GM12878 (cell line): ENCODE data around the gene POLN. TPM values are rescaled to one million over a fixed set of nuclear protein-coding genes. Genes with fewer than 3 reads are reported as not detected.

ENCODE experiments used
- BACH1 ChIP-seq: fragments of 450-650 bp; IDR thresholded peaks from 2 replicates; pipeline ENCODE4 v1.6.1; 2017; ENCODE audit warnings: mild to moderate bottlenecking, borderline replicate concordance
- BHLHE40 ChIP-seq, 2 experiments: fragments of 450-650 bp in 1 of 2; IDR thresholded peaks; 2 replicates each; pipeline ENCODE4 v1.6.1; 2011 to 2017; ENCODE audit warnings: low read depth in 2 of 2, borderline replicate concordance in 1 of 2, improper control_type of control experiment in 1 of 2, low read length in 1 of 2, mild to moderate bottlenecking in 1 of 2
- CBFB ChIP-seq: IDR thresholded peaks from 2 replicates; pipeline ENCODE4 v1.6.1; 2016; ENCODE audit warnings: antibody characterized with exemption, low read depth
- CBX3 ChIP-seq: fragments of 200-600 bp; sonication (generic); IDR thresholded peaks from 2 replicates; pipeline ENCODE4 v1.6.1; 2016; ENCODE audit warnings: low read depth, borderline replicate concordance
- FOXM1 ChIP-seq: IDR thresholded peaks from 2 replicates; pipeline ENCODE4 v1.6.1; 2012; ENCODE audit warnings: low read depth, mild to moderate bottlenecking, inconsistent platforms, low read length, moderate library complexity
- KLF5 ChIP-seq: fragments of 450-650 bp; IDR thresholded peaks from 2 replicates; pipeline ENCODE4 v1.6.1; 2014; ENCODE audit warnings: mild to moderate bottlenecking; ENCODE audit not compliant: partially characterized antibody
- NFXL1 ChIP-seq: fragments of 450-650 bp; IDR thresholded peaks from 2 replicates; pipeline ENCODE4 v1.6.1; 2017; ENCODE audit warnings: antibody characterized with exemption, mild to moderate bottlenecking, borderline replicate concordance
- NRF1 ChIP-seq: conservative IDR thresholded peaks from 2 replicates; pipeline ENCODE4 v1.6.1; 2011; ENCODE audit warnings: mild to moderate bottlenecking, low read depth, low read length, improper control_type of control experiment
- POLR2AphosphoS5 ChIP-seq: IDR thresholded peaks from 2 replicates; pipeline ENCODE4 v1.6.1; 2011; ENCODE audit warnings: mild to moderate bottlenecking, low read length, inconsistent platforms
- SMARCA5 ChIP-seq: fragments of 450-650 bp; IDR thresholded peaks from 2 replicates; pipeline ENCODE4 v1.6.1; 2017; ENCODE audit warnings: mild to moderate bottlenecking
- SRF ChIP-seq, 2 experiments: IDR thresholded peaks; 2 replicates each; pipeline ENCODE4 v1.6.1; 2011; ENCODE audit warnings: low read depth in 2 of 2, low read length in 2 of 2, mild to moderate bottlenecking in 1 of 2, moderate library complexity in 1 of 2
- STAT3 ChIP-seq: IDR thresholded peaks from 2 replicates; pipeline ENCODE4 v1.6.1; 2011; ENCODE audit warnings: low read depth, low read length, improper control_type of control experiment
- WRNIP1 ChIP-seq: IDR thresholded peaks from 2 replicates; pipeline ENCODE4 v1.6.1; 2011; ENCODE audit warnings: low read depth, low read length, improper control_type of control experiment, borderline replicate concordance
- ZBED1 ChIP-seq: IDR thresholded peaks from 2 replicates; pipeline ENCODE4 v1.6.1; 2016; ENCODE audit warnings: borderline replicate concordance
- ZNF207 ChIP-seq: fragments of 450-650 bp; IDR thresholded peaks from 2 replicates; pipeline ENCODE4 v1.6.1; 2014; ENCODE audit warnings: antibody characterized with exemption, mild to moderate bottlenecking, borderline replicate concordance
- ZNF217 ChIP-seq: fragments of 450-650 bp; IDR thresholded peaks from 2 replicates; pipeline ENCODE4 v1.6.1; 2017; ENCODE audit warnings: antibody characterized with exemption, mild to moderate bottlenecking
- ZNF274 ChIP-seq: IDR thresholded peaks from one replicate; pipeline ENCODE4 v1.8.0; 2011; ENCODE audit not compliant: insufficient read length, insufficient read depth
- ZNF622 ChIP-seq: fragments of 450-650 bp; IDR thresholded peaks from 2 replicates; pipeline ENCODE4 v1.6.1; 2017; ENCODE audit warnings: mild to moderate bottlenecking, inconsistent platforms
- polyA plus RNA-seq, 11 experiments: library from polyadenylated mRNA; depleted of rRNA in 4 of 11; unstranded in 6 of 11; stranded (reverse) in 5 of 11; fragments of >200 nt; fragmentation: Nextera tagmentation in 4 of 11; fragmentation: Illumina TruSeq in 1 of 11; extraction: Ambion mirVana in 4 of 11; extraction: Trizol in 1 of 11; gene quantifications; 1 replicate in 1 of 11; 2 replicates in 10 of 11; pipeline versions ENCODE4 v1.2.1 to v1.2.3, GENCODE V29; 2011 to 2016; ENCODE audit warnings: inconsistent platforms in 2 of 11, missing spikeins in 2 of 11, low read depth in 1 of 11
- total RNA-seq, 4 experiments: library from RNA; depleted of rRNA in 3 of 4; stranded (reverse); fragments of >200 nt in 3 of 4; fragmentation: Illumina TruSeq in 1 of 4; extraction: Trizol in 1 of 4; gene quantifications; 2 replicates each; pipeline versions ENCODE4 v1.2.1 to v1.2.3, GENCODE V29; 2013 to 2021
- TF ChIP-seq, protein P1 (sequence below): IDR thresholded peaks from 2 replicates; pipeline ENCODE4 v1.6.1; 2012; ENCODE audit warnings: low read depth, low read length, improper control_type of control experiment
- TF ChIP-seq, protein P2 (sequence below): IDR thresholded peaks from 2 replicates; pipeline ENCODE4 v1.6.1; 2011; ENCODE audit warnings: borderline replicate concordance, low read depth, mild to moderate bottlenecking, moderate library complexity, mixed read lengths, low read length; ENCODE audit not compliant: insufficient read depth; ENCODE audit errors: extremely low read length
- TF ChIP-seq, protein P3 (sequence below): fragments of 450-650 bp; IDR thresholded peaks from 2 replicates; pipeline ENCODE4 v1.6.1; 2016; ENCODE audit warnings: mild to moderate bottlenecking
- TF ChIP-seq, protein P4 (sequence below): IDR thresholded peaks from 2 replicates; pipeline ENCODE4 v1.6.1; 2012; ENCODE audit warnings: low read depth, low read length, improper control_type of control experiment
- TF ChIP-seq, protein P5 (sequence below): fragments of 450-650 bp; IDR thresholded peaks from 2 replicates; pipeline ENCODE4 v1.6.1; 2017; ENCODE audit warnings: mild to moderate bottlenecking

Gene POLN
- total and polyA plus RNA-seq, 10 of the 15 experiments (the other 5 are each of a cell fraction or from before 2014, with no cell fraction given), result 0.09 to 2.0 (median 0.95) TPM; not detected in 1

DNA sequence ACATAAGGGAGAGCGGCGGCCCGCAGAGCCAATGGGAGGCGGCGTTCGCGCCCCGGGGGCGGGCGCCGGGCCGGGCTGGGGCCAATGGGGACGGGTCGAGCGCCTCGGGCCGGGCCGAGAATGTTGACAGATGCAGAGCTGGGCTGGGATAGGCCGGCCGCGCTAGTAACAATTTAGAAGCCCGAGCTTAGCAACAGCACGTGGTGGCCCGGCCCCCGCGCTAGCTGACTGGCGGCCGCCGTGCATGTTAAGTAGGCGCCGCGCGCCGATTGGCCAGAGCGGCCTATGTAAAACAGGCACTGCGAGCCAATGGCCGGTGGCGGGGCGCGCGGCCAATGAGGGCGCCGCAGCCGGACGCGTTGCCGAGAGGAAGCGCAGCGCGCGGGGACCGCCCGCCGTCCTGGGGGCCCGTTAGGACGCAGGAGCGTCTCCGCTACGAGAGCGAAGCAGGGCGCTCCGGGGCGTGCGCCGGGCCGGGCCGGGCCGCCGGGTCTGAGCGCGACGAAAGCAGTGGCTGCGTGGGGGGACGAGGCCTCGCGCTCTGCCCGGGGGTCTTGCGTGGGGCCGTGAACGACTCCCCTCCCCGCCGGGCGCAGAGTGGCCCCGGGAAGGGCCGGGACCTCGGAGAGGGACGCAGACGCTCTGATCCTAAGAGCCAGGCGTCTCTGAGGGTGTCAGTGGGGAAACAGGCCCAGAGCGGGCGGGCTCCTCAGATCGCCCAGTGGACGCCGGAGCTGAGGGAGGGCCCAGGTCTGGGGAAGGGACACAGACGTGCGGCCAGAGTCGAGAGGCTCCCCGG lies 20.4 kb upstream of the POLN start (continued):
- no peak for TF ChIP-seq FOXM1
- TF ChIP-seq NRF1, result 0 out of 2 replicates have a peak, but pooled peaks have one; percentile 7
- peak; percentile 26; the same call in 1 of the 2 replicates for TF ChIP-seq ZNF207
- 0 out of 2 replicates have a peak, but pooled peaks have one; percentile 57 for TF ChIP-seq SMARCA5
- TF ChIP-seq ZNF217, result no peak
- TF ChIP-seq SRF (IDR thresholded peaks at IDR 0.05; ENCODE audit: low read depth in 2 of 2, low read length in 2 of 2), result no peak
- TF ChIP-seq, protein P1, sequence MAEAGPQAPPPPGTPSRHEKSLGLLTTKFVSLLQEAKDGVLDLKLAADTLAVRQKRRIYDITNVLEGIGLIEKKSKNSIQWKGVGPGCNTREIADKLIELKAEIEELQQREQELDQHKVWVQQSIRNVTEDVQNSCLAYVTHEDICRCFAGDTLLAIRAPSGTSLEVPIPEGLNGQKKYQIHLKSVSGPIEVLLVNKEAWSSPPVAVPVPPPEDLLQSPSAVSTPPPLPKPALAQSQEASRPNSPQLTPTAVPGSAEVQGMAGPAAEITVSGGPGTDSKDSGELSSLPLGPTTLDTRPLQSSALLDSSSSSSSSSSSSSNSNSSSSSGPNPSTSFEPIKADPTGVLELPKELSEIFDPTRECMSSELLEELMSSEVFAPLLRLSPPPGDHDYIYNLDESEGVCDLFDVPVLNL, result no peak
- TF ChIP-seq, protein P2, sequence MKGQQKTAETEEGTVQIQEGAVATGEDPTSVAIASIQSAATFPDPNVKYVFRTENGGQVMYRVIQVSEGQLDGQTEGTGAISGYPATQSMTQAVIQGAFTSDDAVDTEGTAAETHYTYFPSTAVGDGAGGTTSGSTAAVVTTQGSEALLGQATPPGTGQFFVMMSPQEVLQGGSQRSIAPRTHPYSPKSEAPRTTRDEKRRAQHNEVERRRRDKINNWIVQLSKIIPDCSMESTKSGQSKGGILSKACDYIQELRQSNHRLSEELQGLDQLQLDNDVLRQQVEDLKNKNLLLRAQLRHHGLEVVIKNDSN, result peak; percentile 46
- TF ChIP-seq, protein P3, sequence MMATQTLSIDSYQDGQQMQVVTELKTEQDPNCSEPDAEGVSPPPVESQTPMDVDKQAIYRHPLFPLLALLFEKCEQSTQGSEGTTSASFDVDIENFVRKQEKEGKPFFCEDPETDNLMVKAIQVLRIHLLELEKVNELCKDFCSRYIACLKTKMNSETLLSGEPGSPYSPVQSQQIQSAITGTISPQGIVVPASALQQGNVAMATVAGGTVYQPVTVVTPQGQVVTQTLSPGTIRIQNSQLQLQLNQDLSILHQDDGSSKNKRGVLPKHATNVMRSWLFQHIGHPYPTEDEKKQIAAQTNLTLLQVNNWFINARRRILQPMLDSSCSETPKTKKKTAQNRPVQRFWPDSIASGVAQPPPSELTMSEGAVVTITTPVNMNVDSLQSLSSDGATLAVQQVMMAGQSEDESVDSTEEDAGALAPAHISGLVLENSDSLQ, result peak; percentile 98
- TF ChIP-seq, protein P4, sequence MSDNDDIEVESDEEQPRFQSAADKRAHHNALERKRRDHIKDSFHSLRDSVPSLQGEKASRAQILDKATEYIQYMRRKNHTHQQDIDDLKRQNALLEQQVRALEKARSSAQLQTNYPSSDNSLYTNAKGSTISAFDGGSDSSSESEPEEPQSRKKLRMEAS, result peak; percentile 88
- no peak for TF ChIP-seq CBFB
- TF ChIP-seq, protein P5, sequence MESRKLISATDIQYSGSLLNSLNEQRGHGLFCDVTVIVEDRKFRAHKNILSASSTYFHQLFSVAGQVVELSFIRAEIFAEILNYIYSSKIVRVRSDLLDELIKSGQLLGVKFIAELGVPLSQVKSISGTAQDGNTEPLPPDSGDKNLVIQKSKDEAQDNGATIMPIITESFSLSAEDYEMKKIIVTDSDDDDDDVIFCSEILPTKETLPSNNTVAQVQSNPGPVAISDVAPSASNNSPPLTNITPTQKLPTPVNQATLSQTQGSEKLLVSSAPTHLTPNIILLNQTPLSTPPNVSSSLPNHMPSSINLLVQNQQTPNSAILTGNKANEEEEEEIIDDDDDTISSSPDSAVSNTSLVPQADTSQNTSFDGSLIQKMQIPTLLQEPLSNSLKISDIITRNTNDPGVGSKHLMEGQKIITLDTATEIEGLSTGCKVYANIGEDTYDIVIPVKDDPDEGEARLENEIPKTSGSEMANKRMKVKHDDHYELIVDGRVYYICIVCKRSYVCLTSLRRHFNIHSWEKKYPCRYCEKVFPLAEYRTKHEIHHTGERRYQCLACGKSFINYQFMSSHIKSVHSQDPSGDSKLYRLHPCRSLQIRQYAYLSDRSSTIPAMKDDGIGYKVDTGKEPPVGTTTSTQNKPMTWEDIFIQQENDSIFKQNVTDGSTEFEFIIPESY, result no peak
- no peak for TF ChIP-seq KLF5
- TF ChIP-seq CBX3, result no peak
- no peak for TF ChIP-seq ZNF274
- TF ChIP-seq WRNIP1, result no peak
- TF ChIP-seq BACH1, result peak; percentile 83
- peak; percentile 87 to 93; a peak in 3 of 4 replicates for TF ChIP-seq BHLHE40 (IDR thresholded peaks at IDR 0.05; ENCODE audit: borderline replicate concordance in 1 of 2, low read depth in 2 of 2, low read length in 1 of 2)
- TF ChIP-seq ZBED1, result no peak
- no peak for TF ChIP-seq STAT3
- TF ChIP-seq POLR2AphosphoS5, result peak; percentile 72
- TF ChIP-seq NFXL1, result no peak
- TF ChIP-seq ZNF622, result no peak
